ENCODE data around the gene PSME2. TPM values are rescaled to one million over a fixed set of nuclear protein-coding genes. Genes with fewer than 3 reads are reported as not detected.

PSME2 gene
- total RNA-seq, 1 donor from 2014 or later = 120 TPM

DNA sequence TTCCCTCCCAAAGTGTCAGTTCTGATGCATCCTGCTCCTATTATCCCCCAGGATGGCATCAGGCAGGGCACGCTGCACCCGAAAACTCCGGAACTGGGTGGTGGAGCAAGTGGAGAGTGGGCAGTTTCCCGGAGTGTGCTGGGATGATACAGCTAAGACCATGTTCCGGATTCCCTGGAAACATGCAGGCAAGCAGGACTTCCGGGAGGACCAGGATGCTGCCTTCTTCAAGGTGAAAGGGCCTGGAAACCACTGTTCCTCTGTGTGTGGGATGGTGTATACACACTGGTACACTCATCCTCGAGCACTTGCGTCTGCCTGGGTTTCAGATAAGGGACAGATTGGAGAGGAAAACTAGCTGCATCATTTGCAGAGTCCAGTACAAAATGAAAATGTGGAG, 15.7 kb upstream of the PSME2 start:
- H3K27me3 Mint-ChIP-seq = no peaks in the 10 kb centered on the region
- H3K27ac Mint-ChIP-seq = peak overlapping the region; percentile 97
- H3K36me3 Mint-ChIP-seq (ENCODE audit: insufficient read depth) = peaks cover 23% of the 10 kb centered on the region
- TF ChIP-seq, protein P1, sequence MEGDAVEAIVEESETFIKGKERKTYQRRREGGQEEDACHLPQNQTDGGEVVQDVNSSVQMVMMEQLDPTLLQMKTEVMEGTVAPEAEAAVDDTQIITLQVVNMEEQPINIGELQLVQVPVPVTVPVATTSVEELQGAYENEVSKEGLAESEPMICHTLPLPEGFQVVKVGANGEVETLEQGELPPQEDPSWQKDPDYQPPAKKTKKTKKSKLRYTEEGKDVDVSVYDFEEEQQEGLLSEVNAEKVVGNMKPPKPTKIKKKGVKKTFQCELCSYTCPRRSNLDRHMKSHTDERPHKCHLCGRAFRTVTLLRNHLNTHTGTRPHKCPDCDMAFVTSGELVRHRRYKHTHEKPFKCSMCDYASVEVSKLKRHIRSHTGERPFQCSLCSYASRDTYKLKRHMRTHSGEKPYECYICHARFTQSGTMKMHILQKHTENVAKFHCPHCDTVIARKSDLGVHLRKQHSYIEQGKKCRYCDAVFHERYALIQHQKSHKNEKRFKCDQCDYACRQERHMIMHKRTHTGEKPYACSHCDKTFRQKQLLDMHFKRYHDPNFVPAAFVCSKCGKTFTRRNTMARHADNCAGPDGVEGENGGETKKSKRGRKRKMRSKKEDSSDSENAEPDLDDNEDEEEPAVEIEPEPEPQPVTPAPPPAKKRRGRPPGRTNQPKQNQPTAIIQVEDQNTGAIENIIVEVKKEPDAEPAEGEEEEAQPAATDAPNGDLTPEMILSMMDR (IDR thresholded peaks at IDR 0.05; ENCODE audit: unreplicated experiment) = no peak
- no peak for DNase-seq (ENCODE audit: low spot score, unreplicated experiment)
- peaks cover 16% of the 10 kb centered on the region for H3K4me1 Mint-ChIP-seq (ENCODE audit: low read depth)
- H3K4me3 Mint-ChIP-seq (ENCODE audit: low read depth) = peak overlapping the region; percentile 81
- H3K9me3 Mint-ChIP-seq (ENCODE audit: low read depth) = no peaks in the 10 kb centered on the region

DNA sequence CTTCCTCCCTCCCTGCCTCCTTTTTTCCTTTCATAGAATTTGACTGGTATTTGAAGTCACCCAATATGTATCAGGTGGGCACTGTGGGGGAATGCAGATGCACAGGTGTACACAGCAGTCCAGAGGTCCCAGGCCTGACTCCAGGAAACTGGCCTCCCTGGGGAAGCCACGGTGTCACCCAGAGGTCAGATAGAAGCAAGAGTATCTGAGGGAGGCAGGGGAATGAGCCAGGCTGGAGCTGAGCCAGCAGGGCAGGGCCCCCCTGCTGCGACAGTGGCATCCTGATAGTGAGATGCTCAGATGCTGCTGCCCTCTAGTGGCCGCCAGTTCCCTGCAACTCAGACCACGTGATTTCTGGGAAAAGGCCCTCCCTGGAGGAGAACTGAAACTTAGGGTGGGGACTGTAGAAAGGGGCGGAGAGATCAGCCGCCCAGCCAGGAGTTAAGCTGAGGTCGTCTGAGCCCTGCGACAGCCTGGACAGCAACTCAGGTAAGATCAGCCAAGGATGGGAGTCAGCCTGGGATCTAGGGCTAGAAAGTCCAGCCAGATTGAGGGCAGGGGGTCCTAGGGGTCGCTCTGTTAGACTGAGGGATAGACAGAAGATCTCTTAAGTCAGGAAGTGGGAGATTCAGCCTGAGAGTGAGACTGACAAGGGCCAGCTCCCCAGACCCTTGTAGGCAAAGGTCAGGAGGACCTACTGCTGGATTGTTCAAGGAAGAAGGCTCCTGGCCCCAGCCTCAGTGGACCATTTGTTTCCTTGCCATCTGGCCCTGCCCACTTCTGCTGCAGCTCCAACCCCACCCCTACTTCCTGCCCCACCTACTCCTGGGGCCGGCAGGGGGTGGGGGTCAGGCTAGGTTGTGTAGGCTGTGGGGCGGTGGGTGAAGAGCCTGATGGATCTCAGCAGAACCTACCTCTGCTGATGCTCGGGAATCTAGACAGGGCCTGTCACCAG, 14.7 kb upstream of the PSME2 start, which contains the start of gene IRF9:
TSS of gene IRF9 (plus strand) at position 416 of the 955 bp plus-strand sequence. CDS start 880 bp downstream, outside the sequence.
- Mint-ChIP-seq H3K4me3 (ENCODE audit: low read depth) (peak within 1 kb of the TSS; percentile 81), H3K27ac (peak within 1 kb of the TSS; percentile 97), H3K27me3 (no peaks in the 10 kb centered on the region), H3K9me3 (ENCODE audit: low read depth) (no peaks in the 10 kb centered on the region), H3K4me1 (ENCODE audit: low read depth) (peaks cover 16% of the 10 kb centered on the region), H3K36me3 (ENCODE audit: insufficient read depth) (peaks cover 24% of the 10 kb centered on the region)
- peak; percentile 96 for DNase-seq (ENCODE audit: low spot score, unreplicated experiment)
- TF ChIP-seq, protein P1 (IDR thresholded peaks at IDR 0.05; ENCODE audit: unreplicated experiment) = peak; percentile 97

DNA sequence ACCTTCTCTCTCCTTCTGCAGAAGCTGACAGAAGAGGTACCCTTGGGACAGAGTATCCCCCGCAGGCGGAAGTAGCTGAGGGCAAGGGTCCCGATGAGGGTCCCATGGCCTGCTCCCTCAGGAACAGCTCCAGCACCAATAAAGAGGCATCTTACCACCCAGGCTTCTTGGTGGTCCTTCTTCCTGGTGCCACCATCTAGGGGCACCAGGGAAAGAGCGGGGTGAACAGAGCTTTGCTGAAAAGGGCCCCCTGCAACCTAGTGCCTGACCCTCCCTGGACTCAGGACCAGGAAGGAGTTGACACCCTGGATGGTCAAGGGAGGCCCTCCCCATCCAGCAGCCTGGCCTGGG, 14.1 kb upstream of the PSME2 start:
- Mint-ChIP-seq H3K4me1 (ENCODE audit: low read depth) (peaks cover 16% of the 10 kb centered on the region), H3K27ac (peak overlapping the region; percentile 97), H3K27me3 (no peaks in the 10 kb centered on the region), H3K4me3 (ENCODE audit: low read depth) (no peak overlapping the region), H3K36me3 (ENCODE audit: insufficient read depth) (peaks cover 27% of the 10 kb centered on the region), H3K9me3 (ENCODE audit: low read depth) (no peaks in the 10 kb centered on the region)
- DNase-seq (ENCODE audit: low spot score, unreplicated experiment) = no peak
- TF ChIP-seq, protein P1 (IDR thresholded peaks at IDR 0.05; ENCODE audit: unreplicated experiment) = no peak

DNA sequence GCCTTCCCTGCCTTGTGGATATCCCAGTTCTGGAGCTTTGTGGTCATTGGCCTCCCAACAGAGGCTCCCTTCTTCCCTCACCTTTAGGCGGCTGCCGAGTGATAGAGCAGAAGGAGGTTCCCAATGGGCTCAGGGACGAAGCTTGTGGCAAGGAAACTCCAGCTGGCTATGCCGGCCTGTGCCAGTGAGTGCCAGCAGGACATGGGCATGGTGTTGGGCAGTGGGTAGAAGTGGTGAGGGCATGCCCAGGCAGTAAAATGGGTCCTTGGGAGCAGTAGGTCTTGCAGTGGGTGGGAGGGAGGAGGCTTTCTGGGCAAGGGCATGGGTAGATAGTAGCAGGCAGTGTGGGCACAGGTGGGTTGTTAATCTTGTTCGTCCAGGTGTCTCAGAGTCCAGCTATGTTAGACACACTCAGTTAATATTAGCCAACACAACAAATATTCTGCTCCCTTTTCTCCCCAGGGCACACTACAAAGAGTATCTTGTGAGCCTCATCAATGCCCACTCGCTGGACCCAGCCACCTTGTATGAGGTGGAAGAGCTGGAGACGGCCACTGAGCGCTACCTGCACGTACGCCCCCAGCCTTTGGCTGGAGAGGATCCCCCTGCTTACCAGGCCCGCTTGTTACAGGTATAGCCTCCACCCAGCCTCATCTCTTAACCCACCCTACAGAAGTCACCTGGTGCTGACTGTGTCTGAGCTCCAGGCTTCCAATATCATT, 13.5 kb upstream of the PSME2 start:
- Mint-ChIP-seq H3K27me3 (no peaks in the 10 kb centered on the region), H3K4me3 (ENCODE audit: low read depth) (no peak overlapping the region), H3K27ac (peak overlapping the region; percentile 97), H3K4me1 (ENCODE audit: low read depth) (peaks cover 16% of the 10 kb centered on the region), H3K36me3 (ENCODE audit: insufficient read depth) (peaks cover 27% of the 10 kb centered on the region), H3K9me3 (ENCODE audit: low read depth) (no peaks in the 10 kb centered on the region)
- DNase-seq (ENCODE audit: low spot score, unreplicated experiment) = no peak
- TF ChIP-seq, protein P1 (IDR thresholded peaks at IDR 0.05; ENCODE audit: unreplicated experiment) = no peak

DNA sequence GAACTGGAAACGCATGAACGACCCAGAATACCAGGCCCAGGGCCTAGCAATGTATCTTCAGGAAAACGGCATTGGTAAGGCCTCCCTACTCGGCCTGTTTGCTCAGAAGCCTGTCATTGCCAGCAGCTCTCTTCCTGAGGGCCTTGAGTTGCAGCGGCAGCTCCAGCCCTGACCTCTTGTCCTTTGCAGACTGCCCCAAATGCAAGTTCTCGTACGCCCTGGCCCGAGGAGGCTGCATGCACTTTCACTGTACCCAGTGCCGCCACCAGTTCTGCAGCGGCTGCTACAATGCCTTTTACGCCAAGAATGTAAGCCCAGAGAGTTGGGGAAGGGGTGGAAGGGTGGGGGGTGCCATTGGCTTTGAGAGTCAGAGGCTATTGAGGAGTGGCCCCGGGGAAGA, 10.9 kb upstream of the PSME2 start:
- Mint-ChIP-seq H3K27me3 (no peaks in the 10 kb centered on the region), H3K36me3 (ENCODE audit: insufficient read depth) (peaks cover 21% of the 10 kb centered on the region), H3K4me3 (ENCODE audit: low read depth) (no peak overlapping the region), H3K9me3 (ENCODE audit: low read depth) (no peaks in the 10 kb centered on the region), H3K4me1 (ENCODE audit: low read depth) (peaks cover 14% of the 10 kb centered on the region), H3K27ac (no peak overlapping the region)
- no peak for DNase-seq (ENCODE audit: low spot score, unreplicated experiment)
- TF ChIP-seq, protein P1 (IDR thresholded peaks at IDR 0.05; ENCODE audit: unreplicated experiment) = no peak
